Lung (tissue), 12 donors: ENCODE data around the gene TCERG1. TPM values are rescaled to one million over a fixed set of nuclear protein-coding genes. Genes with fewer than 3 reads are reported as not detected.
A peak's percentile ranks its signal among the peaks of the same experiment; 100 is the strongest.

Source experiments
- ATAC-seq: fragments of 200-7000 bp; cut with Tn5 transposase; one replicate; pipeline ENCODE4 v1.9.1; 2020; ENCODE audit warnings: moderate number of reproducible peaks; ENCODE audit not compliant: insufficient read depth, low FRiP score
- DNase-seq, 3 donors: peaks; one replicate each; pipeline ENCODE4 v3.0.0-alpha.2; 2013 to 2017
- H3K27ac ChIP-seq, 2 donors: one replicate each; pipeline ENCODE4 v1.5.1; 2013; ENCODE audit warnings: mild to moderate bottlenecking in 2 of 2, moderate library complexity in 2 of 2, control low read depth in 1 of 2, inconsistent platforms in 1 of 2, low read depth in 1 of 2, low read length in 1 of 2
- H3K27me3 ChIP-seq, 3 donors: one replicate each; pipeline ENCODE4 v1.5.1; 2013; ENCODE audit warnings: low read length in 2 of 3; ENCODE audit not compliant: control insufficient read depth in 3 of 3, insufficient read depth in 3 of 3
- H3K36me3 ChIP-seq, 4 donors: one replicate each; pipeline ENCODE4 v1.5.1; 2013; ENCODE audit warnings: low read length in 4 of 4, mild to moderate bottlenecking in 1 of 4, moderate library complexity in 1 of 4; ENCODE audit not compliant: control insufficient read depth in 4 of 4, insufficient read depth in 4 of 4
- H3K4me1 ChIP-seq, 5 donors: one replicate each; pipeline ENCODE4 v1.5.1; 2013; ENCODE audit warnings: low read length in 5 of 5, mild to moderate bottlenecking in 2 of 5, moderate library complexity in 1 of 5; ENCODE audit not compliant: control insufficient read depth in 5 of 5, insufficient read depth in 5 of 5
- H3K4me3 ChIP-seq: one replicate; pipeline ENCODE4 v1.5.1; 2013; ENCODE audit warnings: mild to moderate bottlenecking, control low read depth, moderate library complexity
- H3K9ac ChIP-seq, 2 donors: one replicate each; pipeline ENCODE4 v1.5.1; 2013; ENCODE audit warnings: low read length in 2 of 2, control low read depth in 1 of 2; ENCODE audit not compliant: insufficient read depth in 1 of 2
- H3K9me3 ChIP-seq, 4 donors: one replicate each; pipeline ENCODE4 v1.5.1; 2013; ENCODE audit warnings: low read length in 3 of 4, mild to moderate bottlenecking in 1 of 4, moderate library complexity in 1 of 4; ENCODE audit not compliant: control insufficient read depth in 4 of 4, insufficient read depth in 3 of 4
- WGBS, 2 donors: extraction: QIAGEN DNeasy Blood & Tissue Kit; methylation state at CpG; one replicate each; pipeline ENCODE4 v1.1.7; 2013; 5-methylcytosine and 5-hydroxymethylcytosine counted together
- polyA plus RNA-seq, 2 donors: library from polyadenylated mRNA; stranded (reverse); fragments of 200-250 nt; gene quantifications; one replicate each; pipeline ENCODE4 v1.2.1, GENCODE V29; 2013
- total RNA-seq, 2 donors: library from RNA; depleted of rRNA in 1 of 2; stranded (reverse); fragments of >200 nt in 1 of 2; gene quantifications; one replicate each; pipeline ENCODE4 v1.2.1, GENCODE V29; 2014 to 2021
- TF ChIP-seq, protein P1 (sequence below): IDR thresholded peaks from 2 replicates; pipeline ENCODE4 v1.5.1; 2012; ENCODE audit warnings: mild to moderate bottlenecking; ENCODE audit errors: control extremely low read depth, extremely low read depth
- donor health status: control.
- donor health status: control.
- donor health status: Bipolar disorder and iron deficiency.
- donor health status: healthy.
- donor health status: DM: yes; HTN: yes; CAD: no.

TCERG1 gene
- total and polyA plus RNA-seq, 4 donors: 21.1 to 79.2 (median 45.2) TPM

DNA sequence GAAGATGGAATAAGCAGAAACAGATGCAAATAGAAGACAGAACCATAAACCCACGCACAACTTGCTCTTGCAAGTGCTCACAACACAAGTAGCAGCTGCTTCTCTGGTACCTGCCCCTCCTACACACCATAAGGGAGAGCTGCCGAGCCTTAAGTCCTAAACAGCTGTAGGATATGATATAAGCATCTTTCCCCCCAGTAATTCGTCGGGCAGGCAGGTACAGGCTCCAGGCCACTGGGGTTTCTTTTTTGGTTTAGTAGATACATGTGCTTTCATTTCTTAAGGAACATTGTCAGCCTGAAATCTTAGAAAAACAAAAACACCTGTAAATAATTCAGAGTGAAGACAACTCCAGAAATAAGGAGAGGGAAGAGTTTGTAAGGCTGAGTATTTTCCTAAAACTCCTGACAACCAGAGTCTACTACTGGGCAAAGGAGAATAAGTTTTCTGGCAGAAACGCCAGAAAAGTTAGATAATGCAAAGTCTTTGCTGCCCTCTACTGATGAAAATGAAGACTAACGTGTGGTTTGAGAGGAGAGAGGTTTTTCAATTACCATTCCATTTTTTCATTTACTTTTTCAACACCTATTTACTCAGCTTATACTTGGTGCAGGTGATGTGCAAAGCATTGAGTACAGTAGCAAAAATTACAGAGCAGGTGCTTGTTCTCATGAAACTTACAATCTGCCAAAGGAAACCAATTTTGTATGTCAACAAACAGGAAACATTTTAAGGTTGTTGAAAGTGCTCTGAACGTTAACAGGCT is 20.1 kb upstream of the TCERG1 start:
- Histone ChIP-seq H3K4me3 (no peak overlapping the region), H3K4me1 (peaks cover 0 to 1% (median 0%) of the 10 kb centered on the region in 5 donors), H3K36me3 (no peaks in the 10 kb centered on the region), H3K9ac (no peak overlapping the region), H3K9me3 (no peaks in the 10 kb centered on the region), H3K27me3 (peaks cover 0 to 3% (median 0%) of the 10 kb centered on the region in 3 donors), H3K27ac (no peak overlapping the region)
- WGBS, 2 donors: 34 to 42% methylated on average over 7 of the region's 7 CpGs
- TF ChIP-seq, protein P1, sequence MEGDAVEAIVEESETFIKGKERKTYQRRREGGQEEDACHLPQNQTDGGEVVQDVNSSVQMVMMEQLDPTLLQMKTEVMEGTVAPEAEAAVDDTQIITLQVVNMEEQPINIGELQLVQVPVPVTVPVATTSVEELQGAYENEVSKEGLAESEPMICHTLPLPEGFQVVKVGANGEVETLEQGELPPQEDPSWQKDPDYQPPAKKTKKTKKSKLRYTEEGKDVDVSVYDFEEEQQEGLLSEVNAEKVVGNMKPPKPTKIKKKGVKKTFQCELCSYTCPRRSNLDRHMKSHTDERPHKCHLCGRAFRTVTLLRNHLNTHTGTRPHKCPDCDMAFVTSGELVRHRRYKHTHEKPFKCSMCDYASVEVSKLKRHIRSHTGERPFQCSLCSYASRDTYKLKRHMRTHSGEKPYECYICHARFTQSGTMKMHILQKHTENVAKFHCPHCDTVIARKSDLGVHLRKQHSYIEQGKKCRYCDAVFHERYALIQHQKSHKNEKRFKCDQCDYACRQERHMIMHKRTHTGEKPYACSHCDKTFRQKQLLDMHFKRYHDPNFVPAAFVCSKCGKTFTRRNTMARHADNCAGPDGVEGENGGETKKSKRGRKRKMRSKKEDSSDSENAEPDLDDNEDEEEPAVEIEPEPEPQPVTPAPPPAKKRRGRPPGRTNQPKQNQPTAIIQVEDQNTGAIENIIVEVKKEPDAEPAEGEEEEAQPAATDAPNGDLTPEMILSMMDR: peak; percentile 34
- ATAC-seq (peak; percentile 80), DNase-seq (peak in 2 of 3 donors; percentile 50 to 72)

DNA sequence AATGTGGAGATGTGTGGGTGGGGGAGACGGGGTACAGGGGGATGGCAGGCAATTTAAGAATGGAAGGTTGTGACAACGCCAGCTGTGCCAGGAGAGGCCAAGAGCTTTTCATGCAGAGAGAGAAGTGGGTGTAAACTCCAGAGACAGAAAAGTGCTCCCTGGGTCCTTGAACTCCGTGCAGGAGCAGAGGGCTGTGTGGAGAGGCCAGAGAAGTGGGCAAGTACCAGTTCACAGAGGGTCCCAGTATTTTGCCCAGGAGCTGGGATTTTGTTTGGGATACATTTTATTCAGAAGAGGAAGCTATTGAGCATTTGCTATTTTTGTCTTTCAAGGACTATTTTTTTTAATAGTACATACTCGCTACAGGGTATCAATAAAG is 19.5 kb upstream of the TCERG1 start:
- 37 to 49% methylated on average over 4 of the region's 4 CpGs for WGBS, 2 donors
- H3K36me3 ChIP-seq: no peaks in the 10 kb centered on the region
- H3K9me3 ChIP-seq: no peaks in the 10 kb centered on the region
- ATAC-seq: no peak
- H3K4me3 ChIP-seq: no peak overlapping the region
- TF ChIP-seq, protein P1: no peak
- no peak overlapping the region for H3K9ac ChIP-seq
- H3K4me1 ChIP-seq: peaks cover 0 to 1% (median 0%) of the 10 kb centered on the region in 5 donors
- DNase-seq: no peak
- H3K27me3 ChIP-seq: peaks cover 0 to 3% (median 0%) of the 10 kb centered on the region in 3 donors
- H3K27ac ChIP-seq: no peak overlapping the region

DNA sequence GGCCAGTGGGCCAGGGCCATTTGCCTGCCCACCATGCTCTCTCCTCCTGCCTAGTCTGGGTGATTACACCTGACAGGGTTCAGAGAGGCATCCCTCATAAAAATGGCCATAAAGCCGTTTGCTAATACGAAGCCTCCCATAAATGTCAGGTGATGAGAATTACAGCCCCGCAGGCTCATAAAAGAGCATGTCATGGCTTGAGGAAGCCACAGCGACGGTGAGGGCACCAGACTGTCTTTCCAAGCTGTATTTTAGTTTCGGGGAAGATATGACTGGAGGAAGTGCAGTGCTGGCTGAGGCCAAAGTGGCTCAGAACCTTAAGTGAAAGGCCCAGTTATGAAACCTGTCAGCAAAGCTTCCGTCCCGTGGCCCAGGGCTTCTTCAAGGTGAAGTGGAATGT is 18.5 kb upstream of the TCERG1 start:
- TF ChIP-seq, protein P1: no peak
- Histone ChIP-seq H3K36me3 (no peaks in the 10 kb centered on the region), H3K27ac (no peak overlapping the region), H3K9ac (no peak overlapping the region), H3K4me3 (no peak overlapping the region), H3K27me3 (peaks cover 0 to 3% (median 0%) of the 10 kb centered on the region in 3 donors), H3K9me3 (no peaks in the 10 kb centered on the region), H3K4me1 (no peaks in the 10 kb centered on the region)
- ATAC-seq: no peak
- 50 to 59% methylated on average over 8 of the region's 8 CpGs for WGBS, 2 donors
- DNase-seq: no peak

DNA sequence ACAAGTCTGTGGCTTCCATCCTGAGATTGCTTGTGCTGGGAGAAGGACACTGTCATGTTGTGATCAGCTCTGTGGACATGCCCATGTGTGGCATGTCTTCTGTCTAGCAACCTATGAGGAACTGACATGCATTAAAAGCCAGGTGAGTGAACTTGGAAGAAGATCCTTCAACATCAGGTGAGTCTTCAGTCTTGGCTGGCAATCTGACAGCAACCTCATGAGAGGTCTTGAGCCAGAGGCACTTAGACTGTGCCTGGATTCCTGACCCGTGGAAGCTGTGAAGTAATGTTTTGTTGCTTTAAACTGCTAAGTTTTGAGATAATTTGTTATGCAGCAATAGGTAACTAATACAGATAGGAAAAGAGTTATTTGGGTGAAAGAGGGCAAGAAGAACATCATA is 6.8 kb upstream of the TCERG1 start:
- no peaks in the 10 kb centered on the region for H3K4me1 ChIP-seq
- H3K9me3 ChIP-seq: no peaks in the 10 kb centered on the region
- no peak overlapping the region for H3K27ac ChIP-seq
- H3K9ac ChIP-seq: no peak overlapping the region
- no peaks in the 10 kb centered on the region for H3K36me3 ChIP-seq
- DNase-seq (no peak), ATAC-seq (no peak)
- TF ChIP-seq, protein P1: no peak
- peaks cover 0 to 9% (median 2%) of the 10 kb centered on the region in 3 donors for H3K27me3 ChIP-seq
- no peak overlapping the region for H3K4me3 ChIP-seq
- WGBS, 2 donors: 69 to 70% methylated on average over 1 of the region's 1 CpG
